Large intestine (tissue), 3 donors: ENCODE results near the gene TMEM51. TPM values are rescaled to one million over a fixed set of nuclear protein-coding genes. Genes with fewer than 3 reads are reported as not detected.

Experiments used
- DNase-seq, 2 donors: peaks; one replicate each; pipeline versions ENCODE4 v3.0.0 to v3.0.0-alpha.2; 2013
- H3K27ac ChIP-seq: one replicate; pipeline ENCODE4 v1.5.1; 2013; ENCODE audit warnings: low read length
- H3K27me3 ChIP-seq: 2 replicates; pipeline ENCODE4 v1.6.1; 2013; ENCODE audit warnings: low read length; ENCODE audit not compliant: control insufficient read depth, insufficient read depth
- H3K36me3 ChIP-seq: 2 replicates; pipeline ENCODE4 v1.6.1; 2013; ENCODE audit warnings: low read length; ENCODE audit not compliant: control insufficient read depth, insufficient read depth
- H3K4me1 ChIP-seq: one replicate; pipeline ENCODE4 v1.6.1; 2013; ENCODE audit warnings: low read length; ENCODE audit not compliant: control insufficient read depth, insufficient read depth
- H3K4me3 ChIP-seq: one replicate; pipeline ENCODE4 v1.5.1; 2013; ENCODE audit warnings: low read length
- H3K9me3 ChIP-seq: one replicate; pipeline ENCODE4 v1.6.1; 2013; ENCODE audit warnings: mild to moderate bottlenecking, low read depth, low read length, moderate library complexity; ENCODE audit not compliant: control insufficient read depth
- WGBS: methylation state at CpG from one replicate; pipeline ENCODE4 v1.1.5; 2013; ENCODE audit warnings: low lambda C conversion rate; ENCODE audit not compliant: insufficient coverage; 5-methylcytosine and 5-hydroxymethylcytosine counted together
- polyA plus RNA-seq: library from polyadenylated mRNA; unstranded; fragments of 120-200 nt; gene quantifications from one replicate; pipeline ENCODE4 v1.2.1, GENCODE V29; 2013

Gene TMEM51
- polyA plus RNA-seq, 1 donor, result 35.7 TPM

- no CpG with 5 or more reads among the region's 8 CpGs for WGBS
- no peak overlapping the region for H3K4me3 ChIP-seq
- no peaks in the 10 kb centered on the region for H3K9me3 ChIP-seq
- peaks cover 4% of the 10 kb centered on the region for H3K36me3 ChIP-seq
- peaks cover 26% of the 10 kb centered on the region for H3K4me1 ChIP-seq
- H3K27me3 ChIP-seq, result no peaks in the 10 kb centered on the region
- H3K27ac ChIP-seq, result no peak overlapping the region
- no peak for DNase-seq
These were observed 53.0 kb downstream of the TMEM51 start for GRCh38 chr1:15206418-15207030.

DNA sequence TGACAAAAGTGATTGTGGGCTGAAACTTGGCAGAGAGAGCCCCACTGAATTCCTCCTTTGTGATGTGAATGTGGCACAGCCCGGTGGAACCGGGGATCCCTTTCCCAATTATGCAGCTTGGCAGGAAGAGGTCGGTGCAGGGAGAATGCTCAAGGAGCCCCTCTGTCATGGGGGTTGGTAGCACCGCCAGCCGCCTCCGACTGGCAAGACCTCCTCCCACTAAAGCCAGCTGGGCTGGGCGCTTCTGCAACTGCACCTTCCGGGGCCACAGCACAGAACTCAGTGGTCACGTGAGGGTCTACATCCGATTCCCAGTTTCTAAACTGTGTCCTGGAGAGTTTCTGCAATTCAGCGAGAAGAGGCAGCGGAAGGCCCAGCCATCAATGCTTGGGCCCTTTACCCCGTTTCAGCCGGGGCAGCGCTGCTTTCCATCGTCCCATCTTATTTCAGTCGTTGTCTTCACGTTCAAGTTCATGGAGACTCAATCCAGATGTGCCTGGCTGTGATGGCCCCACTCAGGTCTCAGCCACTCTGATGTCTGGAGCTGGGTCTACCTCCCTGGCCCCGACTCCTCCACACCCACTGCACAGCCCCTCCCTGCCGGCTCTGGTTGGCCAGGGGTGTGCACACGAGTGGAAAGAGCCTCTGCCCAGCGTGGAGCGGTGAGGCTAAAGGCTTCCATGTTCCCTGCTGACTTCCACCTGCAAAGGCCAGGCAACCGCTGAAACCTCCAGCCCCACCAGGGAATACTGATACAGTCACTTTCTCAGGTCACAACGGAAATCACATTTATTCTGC lies 53.7 kb downstream of the TMEM51 start:
- Histone ChIP-seq H3K27ac (no peak overlapping the region), H3K9me3 (no peaks in the 10 kb centered on the region), H3K4me3 (no peak overlapping the region), H3K4me1 (peaks cover 24% of the 10 kb centered on the region), H3K36me3 (peaks cover 4% of the 10 kb centered on the region), H3K27me3 (no peaks in the 10 kb centered on the region)
- WGBS, result no CpG with 5 or more reads among the region's 25 CpGs
- no peak for DNase-seq

DNA sequence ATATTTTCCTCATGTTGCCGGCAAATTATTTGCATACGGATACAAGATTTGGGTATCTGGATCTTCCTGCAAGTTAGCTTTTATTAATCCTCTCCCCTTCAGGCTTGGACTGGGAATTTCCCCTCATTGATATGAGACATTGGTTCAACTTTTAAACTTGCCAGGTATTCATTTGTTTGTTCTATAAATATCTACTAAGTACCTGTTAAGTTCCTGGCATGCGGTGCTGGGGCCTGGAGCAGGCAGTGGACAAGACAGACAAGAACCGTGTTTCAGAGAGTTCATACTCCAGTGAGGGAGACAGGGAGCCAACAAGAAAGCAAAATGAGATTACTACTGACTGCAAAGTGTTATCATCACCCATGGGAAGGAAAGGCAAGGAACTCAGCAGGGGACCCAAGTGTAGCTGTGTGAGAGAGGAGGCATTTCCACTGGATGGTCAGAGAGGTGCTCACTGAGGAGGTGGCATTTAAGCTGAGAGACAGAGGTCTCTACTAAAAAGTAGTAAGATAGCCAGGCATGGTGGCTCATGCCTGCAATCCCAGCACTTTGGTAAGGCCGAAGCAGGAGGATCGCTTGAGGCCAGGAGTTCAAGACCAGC lies 54.4 kb downstream of the TMEM51 start:
- Histone ChIP-seq H3K27me3 (no peaks in the 10 kb centered on the region), H3K4me3 (no peak overlapping the region), H3K4me1 (peaks cover 18% of the 10 kb centered on the region), H3K9me3 (no peaks in the 10 kb centered on the region), H3K27ac (no peak overlapping the region), H3K36me3 (peaks cover 8% of the 10 kb centered on the region)
- WGBS, result no CpG with 5 or more reads among the region's 6 CpGs
- DNase-seq, result no peak

DNA sequence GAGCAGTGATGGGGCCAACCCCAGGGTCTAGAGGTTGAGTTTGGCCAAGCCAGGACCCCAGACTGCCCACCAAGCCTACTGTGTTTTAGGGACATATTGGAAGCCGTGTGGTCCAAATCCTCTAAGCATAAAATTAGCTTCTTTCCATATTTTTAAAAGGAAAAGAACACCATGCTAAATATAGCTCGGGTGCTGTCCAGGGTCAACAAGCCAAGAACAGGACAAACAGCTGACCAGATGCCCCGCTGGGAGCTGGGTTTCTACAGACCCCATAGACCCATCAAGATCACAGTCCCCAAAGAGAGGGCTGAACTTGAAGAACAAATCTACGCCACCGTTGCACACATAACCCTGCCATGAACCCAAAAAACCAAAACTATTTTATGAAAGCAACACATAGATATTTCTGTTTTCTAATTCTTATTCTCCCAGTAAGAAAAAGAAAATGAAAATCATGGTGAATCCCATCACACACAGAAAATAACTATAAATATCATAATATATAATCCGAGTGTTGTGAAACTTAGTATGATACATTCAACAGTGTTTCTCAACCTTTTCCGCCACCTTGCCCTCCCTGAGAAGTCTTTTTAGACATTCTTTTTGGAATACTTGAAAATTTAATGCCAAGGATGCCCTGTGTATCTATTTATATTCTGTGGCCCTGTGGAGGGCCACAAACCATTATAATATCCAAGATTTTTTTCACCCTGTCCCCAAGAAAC lies 57.3 kb downstream of the TMEM51 start:
- Histone ChIP-seq H3K36me3 (peaks cover 17% of the 10 kb centered on the region), H3K4me1 (peaks cover 17% of the 10 kb centered on the region), H3K4me3 (no peak overlapping the region), H3K27ac (no peak overlapping the region), H3K27me3 (no peaks in the 10 kb centered on the region), H3K9me3 (no peaks in the 10 kb centered on the region)
- no CpG with 5 or more reads among the region's 7 CpGs for WGBS
- no peak for DNase-seq

GRCh38 chr1:15211424-15211823 lies 57.9 kb downstream of the TMEM51 start:
- peaks cover 14% of the 10 kb centered on the region for H3K4me1 ChIP-seq
- H3K9me3 ChIP-seq, result no peaks in the 10 kb centered on the region
- no peak for DNase-seq
- no peak overlapping the region for H3K27ac ChIP-seq
- H3K36me3 ChIP-seq, result peaks cover 17% of the 10 kb centered on the region
- no CpG with 5 or more reads among the region's 3 CpGs for WGBS
- no peaks in the 10 kb centered on the region for H3K27me3 ChIP-seq
- H3K4me3 ChIP-seq, result no peak overlapping the region

- no peak overlapping the region for H3K4me3 ChIP-seq
- H3K36me3 ChIP-seq, result peaks cover 17% of the 10 kb centered on the region
- H3K27me3 ChIP-seq, result no peaks in the 10 kb centered on the region
- WGBS, result 94% methylated on average over 2 of the region's 17 CpGs
- no peak overlapping the region for H3K27ac ChIP-seq
- H3K9me3 ChIP-seq, result no peaks in the 10 kb centered on the region
- H3K4me1 ChIP-seq, result peaks cover 8% of the 10 kb centered on the region
- DNase-seq, result no peak
These were observed 58.8 kb downstream of the TMEM51 start for GRCh38 chr1:15212216-15212953.

DNA sequence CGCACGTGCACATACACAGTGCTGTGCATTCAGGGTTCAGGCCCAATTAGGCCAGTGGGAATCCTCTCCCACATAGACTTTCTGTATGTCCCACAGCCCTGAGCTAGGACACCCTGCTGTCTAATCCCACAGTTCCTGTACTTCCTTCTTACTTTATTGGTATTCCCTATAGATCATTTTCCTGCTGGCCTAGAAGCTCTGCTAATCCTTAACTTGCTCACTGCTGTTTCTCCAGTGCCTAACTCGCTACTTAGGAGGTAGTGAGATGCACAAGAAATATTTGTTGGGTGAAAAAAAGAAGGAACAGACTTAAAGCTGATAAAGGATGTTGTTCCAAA lies 59.4 kb downstream of the TMEM51 start:
- Histone ChIP-seq H3K27me3 (no peaks in the 10 kb centered on the region), H3K4me1 (peaks cover 8% of the 10 kb centered on the region), H3K4me3 (no peak overlapping the region), H3K36me3 (peaks cover 22% of the 10 kb centered on the region), H3K9me3 (no peaks in the 10 kb centered on the region), H3K27ac (no peak overlapping the region)
- WGBS, result no CpG with 5 or more reads among the region's 3 CpGs
- no peak for DNase-seq

- Histone ChIP-seq H3K27ac (no peak overlapping the region), H3K9me3 (no peaks in the 10 kb centered on the region), H3K4me3 (no peak overlapping the region), H3K27me3 (no peaks in the 10 kb centered on the region), H3K4me1 (peaks cover 8% of the 10 kb centered on the region), H3K36me3 (peaks cover 26% of the 10 kb centered on the region)
- WGBS, result no CpG with 5 or more reads among the region's 7 CpGs
- DNase-seq, result no peak
These were observed 59.8 kb downstream of the TMEM51 start for GRCh38 chr1:15213341-15213821.

- peak overlapping the region; percentile 65 for H3K27ac ChIP-seq
- no peaks in the 10 kb centered on the region for H3K9me3 ChIP-seq
- H3K27me3 ChIP-seq, result no peaks in the 10 kb centered on the region
- H3K4me3 ChIP-seq, result no peak overlapping the region
- peaks cover 37% of the 10 kb centered on the region for H3K36me3 ChIP-seq
- peak in 1 of 2 donors; percentile 29 for DNase-seq
- WGBS, result no CpG with 5 or more reads among the region's 19 CpGs
- H3K4me1 ChIP-seq, result peaks cover 8% of the 10 kb centered on the region
These were observed 61.0 kb downstream of the TMEM51 start for GRCh38 chr1:15214527-15214926.

GRCh38 chr1:15215116-15215515 lies 61.6 kb downstream of the TMEM51 start:
- Histone ChIP-seq H3K4me3 (no peak overlapping the region), H3K9me3 (no peaks in the 10 kb centered on the region), H3K27me3 (no peaks in the 10 kb centered on the region), H3K4me1 (peaks cover 8% of the 10 kb centered on the region), H3K27ac (peak overlapping the region; percentile 65), H3K36me3 (peaks cover 43% of the 10 kb centered on the region)
- no peak for DNase-seq
- WGBS, result no CpG with 5 or more reads among the region's 23 CpGs
